Omental fat pad (tissue), 4 donors: Measurements from ENCODE around the gene TTN. TPM values are rescaled to one million over a fixed set of nuclear protein-coding genes. Genes with fewer than 3 reads are reported as not detected.
"Not testable (repeated sequence)": the region's sequence is repeated elsewhere in the genome, so short reads cannot be mapped to it uniquely, and the experiment has no call there.

Experiments
- ATAC-seq: fragments of 150-250 bp; one replicate; pipeline ENCODE4 v1.9.1; 2016; ENCODE audit warnings: mild to moderate bottlenecking, moderate library complexity; ENCODE audit not compliant: low FRiP score
- DNase-seq: peaks from one replicate; pipeline ENCODE4 v3.0.0-alpha.2; 2019; ENCODE audit warnings: low spot score
- total RNA-seq, 4 donors: library from RNA; depleted of rRNA; stranded (reverse); fragments of >200 nt; gene quantifications; one replicate each; pipeline ENCODE4 v1.1.0, GENCODE V29; 2016
- TF ChIP-seq, protein P1 (sequence below), 3 donors: fragments of 450-650 bp; IDR thresholded peaks; one replicate each; pipeline ENCODE4 v1.5.1; 2016 to 2017; ENCODE audit warnings: antibody characterized with exemption in 3 of 3, mild to moderate bottlenecking in 3 of 3, moderate library complexity in 2 of 3

TTN gene
- total RNA-seq, 4 donors from 2014 or later, result 13.2 to 37.7 (median 22.7) TPM

DNA sequence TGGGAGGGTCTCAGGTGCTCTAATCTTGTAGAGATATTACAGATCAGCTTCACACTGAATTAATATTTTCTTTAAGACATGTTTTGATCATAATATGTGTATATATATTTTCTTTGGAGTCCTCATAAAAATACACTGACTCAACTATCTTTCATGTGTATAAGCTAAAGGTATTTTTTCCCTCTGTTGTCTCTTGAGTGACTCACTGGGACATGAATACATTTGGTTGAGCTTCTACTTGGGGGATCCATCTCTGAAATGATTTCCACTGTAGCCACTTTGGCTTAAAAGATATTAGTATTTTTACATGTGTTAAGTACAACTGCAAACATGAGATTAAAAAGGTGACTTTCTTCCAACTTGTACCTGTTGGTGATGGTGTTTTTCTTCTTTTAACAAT, 140.8 kb downstream of the TTN start:
- ATAC-seq (no peak), DNase-seq (no peak)
- TF ChIP-seq, protein P1, sequence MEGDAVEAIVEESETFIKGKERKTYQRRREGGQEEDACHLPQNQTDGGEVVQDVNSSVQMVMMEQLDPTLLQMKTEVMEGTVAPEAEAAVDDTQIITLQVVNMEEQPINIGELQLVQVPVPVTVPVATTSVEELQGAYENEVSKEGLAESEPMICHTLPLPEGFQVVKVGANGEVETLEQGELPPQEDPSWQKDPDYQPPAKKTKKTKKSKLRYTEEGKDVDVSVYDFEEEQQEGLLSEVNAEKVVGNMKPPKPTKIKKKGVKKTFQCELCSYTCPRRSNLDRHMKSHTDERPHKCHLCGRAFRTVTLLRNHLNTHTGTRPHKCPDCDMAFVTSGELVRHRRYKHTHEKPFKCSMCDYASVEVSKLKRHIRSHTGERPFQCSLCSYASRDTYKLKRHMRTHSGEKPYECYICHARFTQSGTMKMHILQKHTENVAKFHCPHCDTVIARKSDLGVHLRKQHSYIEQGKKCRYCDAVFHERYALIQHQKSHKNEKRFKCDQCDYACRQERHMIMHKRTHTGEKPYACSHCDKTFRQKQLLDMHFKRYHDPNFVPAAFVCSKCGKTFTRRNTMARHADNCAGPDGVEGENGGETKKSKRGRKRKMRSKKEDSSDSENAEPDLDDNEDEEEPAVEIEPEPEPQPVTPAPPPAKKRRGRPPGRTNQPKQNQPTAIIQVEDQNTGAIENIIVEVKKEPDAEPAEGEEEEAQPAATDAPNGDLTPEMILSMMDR (IDR thresholded peaks at IDR 0.05), result no peak

DNA sequence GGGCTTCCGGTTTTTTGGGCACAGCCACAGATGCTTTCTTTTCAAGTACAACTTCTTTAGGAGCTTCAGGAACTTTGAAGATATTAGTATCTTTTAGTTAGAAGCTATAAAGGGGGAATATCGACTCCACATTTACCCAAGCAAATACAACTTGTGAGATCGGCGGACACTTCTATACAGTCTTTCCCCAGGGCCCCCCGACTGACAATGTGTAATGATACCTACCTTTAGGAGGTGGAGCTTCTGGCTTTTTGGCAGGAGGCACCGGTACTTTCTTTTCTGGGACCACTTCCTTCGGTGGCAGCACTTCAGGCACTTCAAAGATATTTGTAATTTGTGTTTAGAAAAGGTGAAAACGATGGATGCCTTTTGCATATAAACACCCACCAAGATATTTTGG, 148.7 kb downstream of the TTN start:
- ATAC-seq, DNase-seq: not testable (repeated sequence)

DNA sequence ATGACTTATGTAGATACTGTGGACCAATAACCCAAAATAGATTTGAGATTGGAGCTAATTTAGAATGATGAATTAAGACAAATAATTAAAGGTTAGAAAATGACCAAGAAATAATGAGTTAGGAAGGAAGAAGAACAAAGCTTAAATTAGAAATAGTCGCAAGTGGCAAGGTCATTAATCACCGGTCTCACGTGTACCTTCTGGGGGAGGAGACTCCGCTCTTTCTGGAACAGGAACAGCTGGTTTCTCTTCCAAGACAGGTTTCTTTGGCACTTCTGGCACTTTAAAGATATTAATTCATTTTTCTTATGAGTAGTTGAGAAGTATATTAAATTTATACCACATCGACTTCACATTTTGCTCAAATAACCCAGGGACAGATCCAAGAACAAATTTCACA, 156.7 kb downstream of the TTN start:
- ATAC-seq (no peak), DNase-seq (no peak)
- TF ChIP-seq, protein P1 (IDR thresholded peaks at IDR 0.05), result no peak

DNA sequence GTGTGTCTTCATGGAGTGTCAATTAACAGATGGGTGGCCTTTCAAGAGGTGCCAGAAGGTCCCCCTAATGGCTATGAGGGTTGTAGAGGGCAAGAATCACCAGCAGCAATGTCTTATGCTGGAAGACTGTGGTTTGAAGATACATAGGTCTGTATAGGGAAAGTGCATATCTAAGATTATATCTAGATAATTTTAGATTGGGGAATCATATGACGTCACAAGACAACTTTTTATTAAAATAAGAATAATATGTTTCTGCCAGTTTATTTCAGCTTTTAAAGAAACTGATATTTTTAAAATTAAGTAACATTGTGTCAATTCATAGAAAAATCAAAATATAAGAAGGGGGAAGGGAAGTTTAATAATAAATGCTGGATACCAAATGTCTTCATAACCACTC, 162.3 kb downstream of the TTN start:
- TF ChIP-seq, protein P1 (IDR thresholded peaks at IDR 0.05), result no peak
- no peak for ATAC-seq

DNA sequence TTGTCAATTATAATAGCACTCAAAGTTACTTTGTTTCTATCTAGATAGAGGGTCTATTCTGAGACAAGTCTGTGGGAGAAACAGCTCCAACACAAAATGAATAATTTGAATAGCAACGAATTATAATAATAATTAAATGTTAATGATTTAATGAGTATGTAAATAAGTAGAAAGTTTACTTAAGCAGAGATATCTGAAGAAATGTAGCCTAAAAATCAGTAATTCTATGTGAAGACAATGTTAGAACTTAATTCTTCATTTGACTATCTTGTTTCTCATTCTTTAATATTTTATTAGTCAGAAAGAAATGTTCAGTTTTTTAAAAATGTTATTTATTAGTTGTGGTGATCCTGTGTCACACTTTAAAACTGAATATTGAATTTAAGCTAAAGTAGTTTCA, 165.7 kb downstream of the TTN start:
- ATAC-seq (no peak), DNase-seq (no peak)
- TF ChIP-seq, protein P1 (IDR thresholded peaks at IDR 0.05), result no peak

More for the DNA sequence above, 162.3 kb downstream of the TTN start:
- no peak for DNase-seq

DNA sequence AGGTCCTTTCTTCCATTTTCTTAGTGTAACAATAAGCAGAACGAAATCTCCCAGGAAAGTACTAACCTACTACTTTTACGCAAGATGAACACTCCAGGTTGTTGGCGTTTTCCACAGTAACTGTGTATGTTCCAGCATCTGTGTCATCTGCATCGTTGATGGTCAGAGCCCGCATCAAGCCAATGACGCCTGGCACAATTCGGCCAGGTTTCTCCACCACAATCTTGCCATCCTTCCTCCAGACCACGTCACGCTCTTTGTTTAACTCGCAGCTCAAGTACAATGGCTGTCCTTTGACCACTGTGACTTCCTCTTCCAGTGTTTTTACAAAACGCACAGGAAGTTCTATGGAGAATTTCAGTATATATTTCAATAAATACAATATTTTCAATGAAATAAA, 171.3 kb downstream of the TTN start:
- ATAC-seq (no peak), DNase-seq (no peak)
- TF ChIP-seq, protein P1 (IDR thresholded peaks at IDR 0.05), result no peak

DNA sequence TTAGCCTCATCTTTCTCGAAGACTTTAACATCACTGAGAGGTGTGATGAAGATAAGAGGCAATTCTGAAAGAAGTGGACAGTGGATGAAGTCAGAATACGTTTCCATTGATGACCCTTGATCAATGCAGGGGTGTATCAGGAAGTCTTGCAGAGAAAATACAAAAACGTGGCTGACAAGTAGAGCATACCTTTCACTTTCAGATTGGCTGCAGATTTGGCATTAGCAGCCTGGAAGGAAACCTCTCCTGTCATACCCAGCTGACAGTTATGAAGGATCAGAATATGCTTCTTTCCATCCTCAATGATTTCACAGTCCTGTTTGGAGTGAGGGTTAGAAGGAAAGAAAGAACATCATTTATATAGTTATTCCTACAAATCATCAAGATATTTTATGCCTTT, 174.5 kb downstream of the TTN start:
- DNase-seq (no peak), ATAC-seq (no peak)
- TF ChIP-seq, protein P1 (IDR thresholded peaks at IDR 0.05), result no peak

DNA sequence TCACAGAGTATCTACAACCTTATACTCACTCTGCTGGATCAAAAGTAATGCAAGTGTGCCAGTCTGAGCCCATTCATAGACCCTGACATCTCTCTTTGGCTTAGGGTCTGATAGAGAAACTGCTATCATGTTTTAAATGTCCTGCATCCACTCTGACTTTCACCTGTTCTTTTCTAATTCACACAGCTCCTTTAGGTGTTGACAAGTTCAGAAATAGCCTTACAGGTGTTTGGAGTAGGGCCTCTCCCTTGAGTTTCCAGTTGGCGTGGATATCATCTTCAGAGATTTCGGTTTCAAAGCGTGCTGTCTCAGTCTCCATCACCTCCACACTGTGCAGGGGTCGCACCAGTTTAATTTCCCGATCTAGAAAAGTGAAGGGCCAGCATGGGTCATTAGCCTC, 176.6 kb downstream of the TTN start:
- DNase-seq (no peak), ATAC-seq (no peak)
- TF ChIP-seq, protein P1 (IDR thresholded peaks at IDR 0.05), result no peak
